Left ventricle myocardium inferior (tissue), 1 donor: ENCODE data around the gene SEMA3D. TPM values are rescaled to one million over a fixed set of nuclear protein-coding genes. Genes with fewer than 3 reads are reported as not detected.

Source experiments
- DNase-seq: peaks from one replicate; pipeline ENCODE4 v3.0.0-alpha.2; 2020
- H3K27ac ChIP-seq: fragments of 200-600 bp; replicated peaks from 2 replicates; pipeline ENCODE4 v1.8.0; 2021
- H3K27me3 ChIP-seq: fragments of 200-600 bp; 2 replicates; pipeline ENCODE4 v1.8.0; 2021; ENCODE audit warnings: low read depth
- H3K36me3 ChIP-seq: fragments of 200-600 bp; 2 replicates; pipeline ENCODE4 v1.8.0; 2021
- H3K4me1 ChIP-seq: fragments of 200-600 bp; 2 replicates; pipeline ENCODE4 v1.8.0; 2021
- H3K4me3 ChIP-seq: fragments of 200-600 bp; 2 replicates; pipeline ENCODE4 v1.8.0; 2021; ENCODE audit warnings: mild to moderate bottlenecking, moderate library complexity
- H3K9me3 ChIP-seq: fragments of 200-600 bp; replicated peaks from 2 replicates; pipeline ENCODE4 v1.8.0; 2021
- intact Hi-C: fragments of 100-400 bp; cut with micrococcal nuclease; formaldehyde crosslinking; loops from one replicate; pipeline ENCODE4 v1.11.0; 2022
- total RNA-seq: library from RNA; stranded (reverse); fragmentation: NEBNext Ultra II Directional; extraction: Animal tissue kit (Norgen Biotek cat#: 25700); gene quantifications from one replicate; pipeline ENCODE4 v1.2.1, GENCODE V29; 2021
- TF ChIP-seq, protein P1 (sequence below): fragments of 200-600 bp; IDR thresholded peaks from 2 replicates; pipeline ENCODE4 v1.8.0; 2021; ENCODE audit warnings: antibody characterized with exemption, mild to moderate bottlenecking, borderline replicate concordance
- donor health status: DM: no; HTN: yes; CAD: no; lungs with severe emphysema.

Gene SEMA3D
- total RNA-seq, 1 donor from 2014 or later: 1.8 TPM

DNA sequence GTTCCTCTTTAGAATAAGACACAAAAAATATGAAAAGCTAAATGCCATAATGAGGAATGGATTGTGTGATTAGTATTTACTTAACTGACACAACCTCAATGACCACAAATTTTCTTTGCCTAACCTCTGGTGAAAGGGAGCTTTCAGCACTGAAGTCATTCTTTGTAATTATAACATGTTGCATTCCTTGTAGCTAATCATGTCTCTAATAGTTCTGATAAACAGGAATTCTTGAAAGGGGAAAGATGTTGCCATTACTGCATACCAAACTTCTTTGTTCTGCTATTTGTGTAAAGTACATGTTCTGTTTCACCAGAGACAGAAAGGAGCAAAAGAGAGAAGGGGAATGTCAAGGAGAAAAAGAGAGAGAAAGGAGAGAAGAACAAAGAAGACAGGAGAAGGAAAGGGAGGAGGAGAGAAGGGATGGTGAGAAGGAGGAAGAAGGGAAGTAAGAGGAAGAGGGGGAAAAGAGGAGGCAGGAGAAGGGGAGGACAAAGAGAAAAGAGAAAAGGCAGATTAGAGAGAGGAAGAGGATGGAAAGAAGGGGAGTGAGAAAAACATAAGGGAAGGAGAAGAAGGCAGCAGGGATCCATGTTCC, 120.9 kb downstream of the SEMA3D start:
- Histone ChIP-seq H3K27ac (no peak overlapping the region), H3K4me3 (no peak overlapping the region), H3K9me3 (no peaks in the 10 kb centered on the region), H3K36me3 (no peaks in the 10 kb centered on the region), H3K4me1 (peaks cover 22% of the 10 kb centered on the region), H3K27me3 (no peaks in the 10 kb centered on the region)
- DNase-seq: no peak
- TF ChIP-seq, protein P1, sequence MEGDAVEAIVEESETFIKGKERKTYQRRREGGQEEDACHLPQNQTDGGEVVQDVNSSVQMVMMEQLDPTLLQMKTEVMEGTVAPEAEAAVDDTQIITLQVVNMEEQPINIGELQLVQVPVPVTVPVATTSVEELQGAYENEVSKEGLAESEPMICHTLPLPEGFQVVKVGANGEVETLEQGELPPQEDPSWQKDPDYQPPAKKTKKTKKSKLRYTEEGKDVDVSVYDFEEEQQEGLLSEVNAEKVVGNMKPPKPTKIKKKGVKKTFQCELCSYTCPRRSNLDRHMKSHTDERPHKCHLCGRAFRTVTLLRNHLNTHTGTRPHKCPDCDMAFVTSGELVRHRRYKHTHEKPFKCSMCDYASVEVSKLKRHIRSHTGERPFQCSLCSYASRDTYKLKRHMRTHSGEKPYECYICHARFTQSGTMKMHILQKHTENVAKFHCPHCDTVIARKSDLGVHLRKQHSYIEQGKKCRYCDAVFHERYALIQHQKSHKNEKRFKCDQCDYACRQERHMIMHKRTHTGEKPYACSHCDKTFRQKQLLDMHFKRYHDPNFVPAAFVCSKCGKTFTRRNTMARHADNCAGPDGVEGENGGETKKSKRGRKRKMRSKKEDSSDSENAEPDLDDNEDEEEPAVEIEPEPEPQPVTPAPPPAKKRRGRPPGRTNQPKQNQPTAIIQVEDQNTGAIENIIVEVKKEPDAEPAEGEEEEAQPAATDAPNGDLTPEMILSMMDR: no peak
- intact Hi-C loops: no loop called here

DNA sequence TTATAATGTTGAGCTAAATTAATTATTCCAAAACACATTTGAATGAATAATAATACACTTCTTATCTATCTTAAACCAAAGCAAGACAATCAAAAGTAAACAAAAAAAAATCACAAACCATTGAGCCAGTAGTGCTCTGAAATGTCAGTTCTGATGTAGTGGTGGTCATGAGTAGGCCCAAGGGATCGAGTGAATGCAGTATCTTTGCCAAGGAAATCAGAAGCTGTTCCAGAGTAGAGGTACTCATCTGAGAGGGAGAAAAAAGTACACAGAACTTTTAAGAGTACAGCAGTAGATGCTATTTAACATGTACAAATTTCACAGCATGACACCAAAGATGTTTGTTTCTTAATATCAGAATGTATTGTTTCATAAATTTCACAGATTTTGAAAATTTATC, 121.5 kb downstream of the SEMA3D start:
- Histone ChIP-seq H3K4me3 (no peak overlapping the region), H3K27me3 (no peaks in the 10 kb centered on the region), H3K9me3 (no peaks in the 10 kb centered on the region), H3K4me1 (peaks cover 22% of the 10 kb centered on the region), H3K27ac (no peak overlapping the region), H3K36me3 (no peaks in the 10 kb centered on the region)
- DNase-seq: no peak
- intact Hi-C loops: no loop called here
- TF ChIP-seq, protein P1: no peak

DNA sequence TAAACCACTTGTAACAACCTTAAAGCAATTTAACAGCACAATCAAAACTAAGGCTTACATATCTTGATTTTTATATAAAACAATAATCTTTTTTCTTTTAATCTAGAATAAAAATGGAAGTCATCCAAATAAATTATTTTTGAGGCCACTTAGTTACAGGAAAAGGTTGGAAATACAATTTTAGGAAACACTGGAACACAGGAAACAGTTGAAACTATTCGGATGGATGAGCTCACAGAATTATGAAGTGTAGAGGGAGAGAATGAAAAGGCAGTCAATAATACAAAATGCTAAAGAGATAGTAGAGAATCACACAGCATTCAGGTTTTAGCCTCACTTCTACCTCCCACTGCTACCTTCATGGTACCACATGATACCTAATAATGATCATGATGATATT, 124.2 kb downstream of the SEMA3D start:
- no peak for DNase-seq
- H3K27me3 ChIP-seq: no peaks in the 10 kb centered on the region
- H3K9me3 ChIP-seq: no peaks in the 10 kb centered on the region
- intact Hi-C loops: no loop called here
- H3K4me1 ChIP-seq: peaks cover 13% of the 10 kb centered on the region
- no peak overlapping the region for H3K27ac ChIP-seq
- H3K4me3 ChIP-seq: no peak overlapping the region
- H3K36me3 ChIP-seq: no peaks in the 10 kb centered on the region
- TF ChIP-seq, protein P1: no peak

DNA sequence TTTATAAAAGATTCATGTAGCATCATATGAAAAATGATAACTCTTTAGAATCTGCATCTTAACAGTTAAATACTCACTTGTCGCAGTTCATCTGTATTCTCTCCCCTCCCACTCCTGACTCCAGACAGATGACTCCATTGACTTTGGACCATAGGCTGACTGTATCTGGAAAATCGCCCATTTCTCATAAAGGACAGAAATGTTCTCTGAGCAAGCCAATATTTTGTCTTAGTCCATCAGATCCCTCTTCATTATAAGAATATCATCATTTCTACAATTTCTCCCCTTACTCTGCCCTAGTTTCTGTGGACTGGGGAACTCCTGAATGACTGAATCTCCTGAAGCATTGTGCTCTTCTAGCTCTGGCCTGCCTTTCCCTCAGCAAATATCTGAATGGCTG, 125.4 kb downstream of the SEMA3D start:
- Histone ChIP-seq H3K27ac (no peak overlapping the region), H3K27me3 (no peaks in the 10 kb centered on the region), H3K9me3 (no peaks in the 10 kb centered on the region), H3K36me3 (no peaks in the 10 kb centered on the region), H3K4me1 (peaks cover 13% of the 10 kb centered on the region), H3K4me3 (no peak overlapping the region)
- no peak for DNase-seq
- intact Hi-C loops: no loop called here
- TF ChIP-seq, protein P1: no peak

DNA sequence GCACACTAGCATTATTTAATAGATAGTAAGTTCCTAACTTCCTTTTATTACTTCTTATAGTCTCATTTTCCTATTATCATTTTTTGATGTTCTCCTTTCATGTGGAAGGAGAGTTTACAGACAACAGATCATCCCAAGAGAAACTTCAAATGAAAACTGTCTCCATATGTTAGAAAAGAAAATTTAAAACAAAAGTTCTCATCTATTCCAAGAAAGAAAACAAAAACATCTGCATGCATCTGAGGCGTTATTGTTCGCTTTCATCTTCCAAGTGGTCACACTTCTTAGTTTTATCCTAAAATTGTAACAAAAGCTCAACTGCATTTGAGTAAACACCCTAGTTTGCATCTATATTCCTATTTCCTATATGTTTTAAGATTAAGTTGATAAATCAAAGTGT, 126.2 kb downstream of the SEMA3D start:
- H3K9me3 ChIP-seq: no peaks in the 10 kb centered on the region
- no peak for DNase-seq
- H3K27me3 ChIP-seq: no peaks in the 10 kb centered on the region
- intact Hi-C loops: no loop called here
- TF ChIP-seq, protein P1: no peak
- H3K4me3 ChIP-seq: no peak overlapping the region
- no peak overlapping the region for H3K27ac ChIP-seq
- H3K4me1 ChIP-seq: peaks cover 5% of the 10 kb centered on the region
- H3K36me3 ChIP-seq: no peaks in the 10 kb centered on the region
